Stimulated activated CD8-positive, alpha-beta memory T cell treated with anti-CD3 and anti-CD28 coated beads, Interleukin-12 subunit alpha, Interleukin-12 subunit beta, amount 100 ng/mL, for 24 hours (primary cell): Measurements from ENCODE around the gene CSTPP1.
"Not testable (repeated sequence)": the region's sequence is repeated elsewhere in the genome, so short reads cannot be mapped to it uniquely, and the experiment has no call there.

Experiments used
- DNase-seq: peaks from one replicate; pipeline ENCODE4 v3.0.0-alpha.2; 2020; ENCODE audit errors: extremely low read depth

CSTPP1 gene

GRCh38 chr11:46912526-46913150, 23.9 kb upstream of the CSTPP1 start:
- no peak for DNase-seq

- no peak for DNase-seq
These were observed 23.1 kb upstream of the CSTPP1 start for GRCh38 chr11:46913484-46913883.

GRCh38 chr11:46914363-46914762, 22.2 kb upstream of the CSTPP1 start:
- DNase-seq = no peak

- DNase-seq = no peak
These were observed 21.7 kb upstream of the CSTPP1 start for GRCh38 chr11:46914910-46915309.

- DNase-seq = no peak
These were observed 20.1 kb upstream of the CSTPP1 start for GRCh38 chr11:46916286-46917108.

- DNase-seq = no peak
These were observed 19.3 kb upstream of the CSTPP1 start for GRCh38 chr11:46917109-46917761.

GRCh38 chr11:46917762-46918082, 18.8 kb upstream of the CSTPP1 start:
- no peak for DNase-seq

GRCh38 chr11:46918083-46918787, 18.3 kb upstream of the CSTPP1 start, which contains the start of gene LRP4:
TSS of gene LRP4 (minus strand) at chr11:46918550. CDS start at chr11:46918379, 171 bp downstream.
- no peak for DNase-seq

- no peak for DNase-seq
These were observed 17.6 kb upstream of the CSTPP1 start for GRCh38 chr11:46918788-46919513.

GRCh38 chr11:46920755-46921154, 15.8 kb upstream of the CSTPP1 start:
- DNase-seq = no peak

- DNase-seq = not testable (repeated sequence)
These were observed 8.6 kb upstream of the CSTPP1 start for GRCh38 chr11:46927928-46928327.

- DNase-seq = not testable (repeated sequence)
These were observed 7.9 kb upstream of the CSTPP1 start for GRCh38 chr11:46928701-46929100.

- DNase-seq = no peak
These were observed 6.5 kb upstream of the CSTPP1 start for GRCh38 chr11:46930089-46930488.

- DNase-seq = no peak
These were observed 5.6 kb downstream of the CSTPP1 start for GRCh38 chr11:46942172-46942571.

- no peak for DNase-seq
These were observed 8.0 kb downstream of the CSTPP1 start for GRCh38 chr11:46944356-46945075.

GRCh38 chr11:46947399-46948077, 11.0 kb downstream of the CSTPP1 start:
- no peak for DNase-seq

- DNase-seq = no peak
These were observed 12.0 kb downstream of the CSTPP1 start for GRCh38 chr11:46948378-46949131.

GRCh38 chr11:46949297-46949696, 12.7 kb downstream of the CSTPP1 start:
- no peak for DNase-seq

GRCh38 chr11:46951864-46952263, 15.3 kb downstream of the CSTPP1 start:
- no peak for DNase-seq

- no peak for DNase-seq
These were observed 16.0 kb downstream of the CSTPP1 start for GRCh38 chr11:46952553-46952952.
